Thyroid gland (tissue), 4 donors: ENCODE measurements around the gene F10. TPM values are rescaled to one million over a fixed set of nuclear protein-coding genes. Genes with fewer than 3 reads are reported as not detected.
"Not testable (repeated sequence)": the region's sequence is repeated elsewhere in the genome, so short reads cannot be mapped to it uniquely, and the experiment has no call there.

ENCODE experiments used
- DNase-seq, 2 donors: peaks; one replicate each; pipeline ENCODE4 v3.0.0-alpha.2; 2019
- H3K27ac ChIP-seq, 3 donors: fragments of 200-600 bp; sonication (generic); 1 replicate in 2 of 3; 2 replicates in 1 of 3; pipeline ENCODE4 v1.5.1; 2016 to 2019; ENCODE audit warnings: mild to moderate bottlenecking in 1 of 3, moderate library complexity in 1 of 3
- H3K27me3 ChIP-seq: fragments of 200-600 bp; sonication (generic); one replicate; pipeline ENCODE4 v1.5.1; 2019
- H3K36me3 ChIP-seq, 2 donors: fragments of 200-600 bp; sonication (generic); one replicate each; pipeline ENCODE4 v1.5.1; 2016 to 2019
- H3K4me1 ChIP-seq, 2 donors: fragments of 200-600 bp; sonication (generic); one replicate each; pipeline ENCODE4 v1.5.1; 2017 to 2019
- H3K4me3 ChIP-seq, 3 donors: fragments of 200-600 bp; sonication (generic); replicated peaks in 1 of 3; 1 replicate in 2 of 3; 2 replicates in 1 of 3; pipeline ENCODE4 v1.5.1; 2016; ENCODE audit warnings: mild to moderate bottlenecking in 1 of 3
- H3K9me3 ChIP-seq: fragments of 200-600 bp; sonication (generic); one replicate; pipeline ENCODE4 v1.5.1; 2017
- CTCF ChIP-seq, 6 experiments: fragments of 200-600 bp in 3 of 6; fragments of 450-650 bp in 3 of 6; sonication (generic) in 3 of 6; IDR thresholded peaks; one replicate each; pipeline ENCODE4 v1.5.1; 2016 to 2019; ENCODE audit warnings: antibody characterized with exemption in 6 of 6, mild to moderate bottlenecking in 2 of 6, inconsistent platforms in 1 of 6, moderate library complexity in 1 of 6
- POLR2A ChIP-seq, 2 donors: fragments of 450-650 bp; IDR thresholded peaks; one replicate each; pipeline ENCODE4 v1.6.1; 2017; ENCODE audit warnings: antibody characterized with exemption in 2 of 2, mild to moderate bottlenecking in 2 of 2, moderate library complexity in 1 of 2
- WGBS, 2 donors: methylation state at CpG; one replicate each; pipeline ENCODE4 v1.1.5; 2017; 5-methylcytosine and 5-hydroxymethylcytosine counted together
- intact Hi-C: fragments of 100-400 bp; cut with DNase I; formaldehyde crosslinking; loops from one replicate; pipeline ENCODE4 v1.15.1; 2023
- total RNA-seq, 4 donors: library from RNA; depleted of rRNA; stranded (reverse); fragments of >200 nt; gene quantifications; one replicate each; pipeline ENCODE4 v1.2.3, GENCODE V29; 2016

F10 gene
- total RNA-seq, 4 donors from 2014 or later = 4.0 to 19.9 (median 7.0) TPM

DNA sequence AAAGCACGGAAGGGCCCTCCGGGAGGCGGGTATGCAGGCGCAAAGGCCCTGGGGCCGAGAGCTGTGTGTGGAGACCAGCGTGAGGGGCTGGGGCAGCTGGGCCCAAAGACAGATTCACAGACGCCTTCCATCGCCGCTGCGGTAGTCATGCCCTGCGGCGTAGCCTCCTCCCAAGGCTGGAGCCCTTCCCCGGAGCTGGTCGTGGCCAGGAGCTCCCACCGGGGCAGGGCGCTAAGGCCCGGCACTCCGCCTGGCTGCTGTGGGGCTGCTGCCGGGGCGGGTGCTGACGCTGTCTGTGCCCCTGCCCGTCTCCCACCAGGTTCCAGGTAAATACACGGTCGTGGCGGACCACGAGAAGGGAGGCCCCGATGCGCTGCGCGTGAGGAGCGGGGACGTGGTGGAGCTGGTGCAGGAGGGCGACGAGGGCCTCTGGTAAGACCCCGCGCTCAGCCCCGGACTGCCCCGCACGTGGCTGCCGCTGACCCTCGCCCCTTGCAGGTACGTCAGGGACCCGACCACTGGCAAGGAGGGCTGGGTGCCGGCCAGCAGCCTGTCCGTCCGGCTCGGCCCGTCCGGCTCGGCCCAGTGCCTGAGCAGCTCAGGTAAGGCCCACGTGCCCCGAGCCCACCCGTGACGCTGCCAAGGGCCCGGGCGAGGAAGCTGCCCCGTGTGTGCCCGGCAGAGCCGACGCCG is 26.4 kb upstream of the F10 start:
- 95% methylated on average over 24 to 27 of the region's 61 CpGs for WGBS, 2 donors
- no peak for DNase-seq
- Histone ChIP-seq H3K27me3 (no peaks in the 10 kb centered on the region), H3K27ac (no peak overlapping the region), H3K9me3 (no peaks in the 10 kb centered on the region), H3K4me3 (no peak overlapping the region), H3K36me3 (peaks cover 1 to 5% of the 10 kb centered on the region in 2 donors), H3K4me1 (no peaks in the 10 kb centered on the region)
- TF ChIP-seq CTCF (IDR thresholded peaks at IDR 0.05) (no peak), POLR2A (IDR thresholded peaks at IDR 0.05) (no peak)
- intact Hi-C loops = no loop called here

- 88 to 93% methylated on average over 15 to 35 of the region's 52 CpGs for WGBS, 2 donors
- Histone ChIP-seq H3K27me3 (no peaks in the 10 kb centered on the region), H3K4me3 (no peak overlapping the region), H3K9me3 (no peaks in the 10 kb centered on the region), H3K36me3 (peaks cover 0 to 5% of the 10 kb centered on the region in 2 donors), H3K4me1 (no peaks in the 10 kb centered on the region), H3K27ac (no peak overlapping the region)
- no peak for DNase-seq
- no peak for TF ChIP-seq CTCF (IDR thresholded peaks at IDR 0.05)
- no peak for TF ChIP-seq POLR2A (IDR thresholded peaks at IDR 0.05)
- intact Hi-C loops = no loop called here
Measured at GRCh38 chr13:113096745-113097305, 25.8 kb upstream of the F10 start.

DNA sequence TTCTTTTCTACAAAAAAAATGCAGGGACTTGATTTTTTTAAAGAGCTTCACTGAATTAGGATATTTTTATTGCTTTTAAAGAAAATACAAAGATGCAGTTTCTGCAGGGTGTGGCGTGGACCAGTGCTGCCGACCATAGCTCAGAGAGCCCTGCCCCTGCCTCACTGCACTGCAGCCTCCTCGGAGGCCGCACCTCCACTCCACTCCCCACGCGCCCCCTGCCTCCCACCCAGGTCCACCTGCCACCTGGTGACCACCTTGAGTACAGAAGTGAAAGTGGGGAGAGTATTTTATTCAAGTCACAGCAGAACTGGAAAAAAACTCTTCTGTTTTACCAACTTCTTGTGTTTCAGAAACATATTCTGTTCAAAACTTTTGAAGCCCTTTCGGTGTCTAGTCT is 24.9 kb upstream of the F10 start:
- no peak overlapping the region for H3K4me3 ChIP-seq
- peaks cover 0 to 5% of the 10 kb centered on the region in 2 donors for H3K36me3 ChIP-seq
- H3K9me3 ChIP-seq = no peaks in the 10 kb centered on the region
- TF ChIP-seq POLR2A (IDR thresholded peaks at IDR 0.05) (no peak), CTCF (IDR thresholded peaks at IDR 0.05) (no peak)
- no peak for DNase-seq
- 89 to 97% methylated on average over 7 of the region's 7 CpGs for WGBS, 2 donors
- H3K27me3 ChIP-seq = no peaks in the 10 kb centered on the region
- no peak overlapping the region for H3K27ac ChIP-seq
- intact Hi-C loops = no loop called here
- no peaks in the 10 kb centered on the region for H3K4me1 ChIP-seq

GRCh38 chr13:113098162-113098732 is 24.4 kb upstream of the F10 start:
- no peak for DNase-seq
- WGBS, 2 donors = 78 to 92% methylated on average over 29 to 30 of the region's 30 CpGs
- peaks cover 0 to 5% of the 10 kb centered on the region in 2 donors for H3K36me3 ChIP-seq
- no peaks in the 10 kb centered on the region for H3K9me3 ChIP-seq
- intact Hi-C loops = no loop called here
- H3K27ac ChIP-seq = no peak overlapping the region
- TF ChIP-seq CTCF (IDR thresholded peaks at IDR 0.05) = no peak
- TF ChIP-seq POLR2A (IDR thresholded peaks at IDR 0.05) = no peak
- H3K27me3 ChIP-seq = no peaks in the 10 kb centered on the region
- no peak overlapping the region for H3K4me3 ChIP-seq
- H3K4me1 ChIP-seq = no peaks in the 10 kb centered on the region

GRCh38 chr13:113099142-113099541 is 23.5 kb upstream of the F10 start:
- DNase-seq = no peak
- Histone ChIP-seq H3K9me3 (no peaks in the 10 kb centered on the region), H3K27me3 (no peaks in the 10 kb centered on the region), H3K36me3 (peaks cover 0 to 5% of the 10 kb centered on the region in 2 donors), H3K27ac (no peak overlapping the region), H3K4me3 (no peak overlapping the region), H3K4me1 (no peaks in the 10 kb centered on the region)
- TF ChIP-seq CTCF (IDR thresholded peaks at IDR 0.05) (no peak), POLR2A (IDR thresholded peaks at IDR 0.05) (no peak)
- intact Hi-C loops = no loop called here
- WGBS, 2 donors = 89 to 91% methylated on average over 11 of the region's 11 CpGs

GRCh38 chr13:113102302-113102701 is 20.3 kb upstream of the F10 start:
- intact Hi-C loops, DNase-seq, H3K9me3 ChIP-seq, H3K4me3 ChIP-seq, H3K27me3 ChIP-seq, H3K4me1 ChIP-seq, H3K36me3 ChIP-seq, H3K27ac ChIP-seq: not testable (repeated sequence)
- 72 to 74% methylated on average over 7 to 9 of the region's 10 CpGs for WGBS, 2 donors
